ENCODE results near the gene RDH13.

GRCh38 chr19:55076321-55076720, 13.4 kb upstream of the RDH13 start:
- TF ChIP-seq CTCF (conservative IDR thresholded peaks at IDR 0.05; ENCODE audit: low read length): no peak
- TF ChIP-seq EZH2phosphoT487 (IDR thresholded peaks at IDR 0.05; ENCODE audit: borderline replicate concordance): no peak
